WERI-Rb-1 (cell line): ENCODE results near the gene KANSL1L.
"Not testable (repeated sequence)": the region's sequence is repeated elsewhere in the genome, so short reads cannot be mapped to it uniquely, and the experiment has no call there.

ENCODE experiments used
- DNase-seq: peaks from one replicate; pipeline ENCODE4 v3.0.0-alpha.2; 2020
- H3K27ac ChIP-seq: fragments of 250-450 bp; sonication (Bioruptor Pico); 2 replicates; pipeline ENCODE4 v1.5.1; 2020; ENCODE audit warnings: mild to moderate bottlenecking, moderate library complexity
- H3K27me3 ChIP-seq: fragments of 250-450 bp; sonication (Bioruptor Pico); 2 replicates; pipeline ENCODE4 v1.5.1; 2021; ENCODE audit warnings: mild to moderate bottlenecking, low read depth, moderate library complexity; ENCODE audit not compliant: insufficient read depth, severe bottlenecking
- H3K36me3 ChIP-seq: fragments of 250-450 bp; sonication (Bioruptor Pico); 2 replicates; pipeline ENCODE4 v1.5.1; 2020; ENCODE audit warnings: mild to moderate bottlenecking, moderate library complexity
- H3K4me3 ChIP-seq: 2 replicates; pipeline ENCODE4 v1.5.1; 2011; ENCODE audit warnings: low read depth, mild to moderate bottlenecking, control low read depth, low read length
- H3K9me3 ChIP-seq: fragments of 250-450 bp; sonication (Bioruptor Pico); 2 replicates; pipeline ENCODE4 v1.5.1; 2021; ENCODE audit warnings: mild to moderate bottlenecking, moderate library complexity; ENCODE audit not compliant: severe bottlenecking
- CTCF ChIP-seq: IDR thresholded peaks from 2 replicates; pipeline ENCODE4 v1.5.1; 2011; ENCODE audit warnings: low read depth, mild to moderate bottlenecking, control low read depth, inconsistent platforms, low read length

Gene KANSL1L

DNA sequence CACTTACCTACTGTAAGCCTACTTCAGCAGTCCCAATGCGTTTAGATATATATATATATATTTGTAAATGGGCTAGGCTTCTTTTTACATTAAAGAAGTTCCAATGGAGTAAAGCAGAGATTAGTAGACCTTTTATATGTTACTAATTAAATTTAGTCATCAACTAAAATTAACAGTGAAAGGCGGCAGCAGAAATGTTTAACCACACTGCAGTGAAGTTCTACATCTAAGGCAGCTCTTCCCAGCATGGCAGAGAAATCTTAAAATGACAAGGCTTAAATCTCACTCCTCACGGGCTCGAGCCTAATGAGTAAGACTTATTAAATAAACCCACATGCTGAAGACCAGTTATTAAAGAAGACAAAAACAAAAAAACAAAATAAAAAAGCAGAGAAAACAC lies 19.1 kb upstream of the KANSL1L start:
- no peak for DNase-seq
- no peak for TF ChIP-seq CTCF
- peaks cover 7% of the 10 kb centered on the region for H3K9me3 ChIP-seq
- H3K4me3 ChIP-seq = no peak overlapping the region
- H3K27me3 ChIP-seq = no peaks in the 10 kb centered on the region
- H3K27ac ChIP-seq = no peak overlapping the region
- no peaks in the 10 kb centered on the region for H3K36me3 ChIP-seq

GRCh38 chr2:210189452-210190138 lies 18.4 kb upstream of the KANSL1L start:
- Histone ChIP-seq H3K27ac (no peak overlapping the region), H3K4me3 (no peak overlapping the region), H3K27me3 (no peaks in the 10 kb centered on the region), H3K9me3 (peaks cover 7% of the 10 kb centered on the region), H3K36me3 (no peaks in the 10 kb centered on the region)
- no peak for TF ChIP-seq CTCF
- DNase-seq = no peak

GRCh38 chr2:210188755-210189154 lies 17.5 kb upstream of the KANSL1L start:
- no peak for DNase-seq
- Histone ChIP-seq H3K27me3 (no peaks in the 10 kb centered on the region), H3K9me3 (peaks cover 7% of the 10 kb centered on the region), H3K36me3 (no peaks in the 10 kb centered on the region), H3K4me3 (no peak overlapping the region), H3K27ac (peak overlapping the region; percentile 21; the same call in 1 of the 2 replicates)
- no peak for TF ChIP-seq CTCF

GRCh38 chr2:210188190-210188589 lies 17.0 kb upstream of the KANSL1L start:
- no peak for DNase-seq
- no peak for TF ChIP-seq CTCF
- peak overlapping the region; percentile 21; the same call in 1 of the 2 replicates for H3K27ac ChIP-seq

DNA sequence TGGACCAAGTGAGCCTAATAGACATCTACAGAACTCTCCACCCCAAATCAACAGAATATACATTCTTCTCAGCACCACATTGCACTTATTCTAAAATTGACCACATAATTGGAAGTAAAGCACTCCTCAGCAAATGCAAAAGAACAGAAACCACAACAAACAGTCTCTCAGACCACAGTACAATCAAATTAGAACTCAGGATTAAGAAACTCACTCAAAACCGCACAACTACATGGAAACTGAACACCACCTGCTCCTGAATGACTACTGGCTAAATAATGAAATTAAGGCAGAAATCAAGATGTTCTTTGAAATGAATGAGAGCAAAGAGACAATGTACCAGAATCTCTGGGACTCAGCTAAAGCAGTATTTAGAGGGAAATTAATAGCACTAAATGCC lies 12.7 kb upstream of the KANSL1L start:
- H3K36me3 ChIP-seq, H3K4me3 ChIP-seq, H3K27ac ChIP-seq, H3K27me3 ChIP-seq, DNase-seq, H3K9me3 ChIP-seq: not testable (repeated sequence)

More at GRCh38 chr2:210188190-210188589, 17.0 kb upstream of the KANSL1L start:
- no peak overlapping the region for H3K4me3 ChIP-seq
- H3K36me3 ChIP-seq = no peaks in the 10 kb centered on the region
- H3K27me3 ChIP-seq = no peaks in the 10 kb centered on the region
- peaks cover 7% of the 10 kb centered on the region for H3K9me3 ChIP-seq

- not testable (repeated sequence) for H3K9me3 ChIP-seq, H3K4me3 ChIP-seq, H3K36me3 ChIP-seq, H3K27ac ChIP-seq, DNase-seq, H3K27me3 ChIP-seq
Measured at GRCh38 chr2:210181606-210182088, 10.4 kb upstream of the KANSL1L start.

DNA sequence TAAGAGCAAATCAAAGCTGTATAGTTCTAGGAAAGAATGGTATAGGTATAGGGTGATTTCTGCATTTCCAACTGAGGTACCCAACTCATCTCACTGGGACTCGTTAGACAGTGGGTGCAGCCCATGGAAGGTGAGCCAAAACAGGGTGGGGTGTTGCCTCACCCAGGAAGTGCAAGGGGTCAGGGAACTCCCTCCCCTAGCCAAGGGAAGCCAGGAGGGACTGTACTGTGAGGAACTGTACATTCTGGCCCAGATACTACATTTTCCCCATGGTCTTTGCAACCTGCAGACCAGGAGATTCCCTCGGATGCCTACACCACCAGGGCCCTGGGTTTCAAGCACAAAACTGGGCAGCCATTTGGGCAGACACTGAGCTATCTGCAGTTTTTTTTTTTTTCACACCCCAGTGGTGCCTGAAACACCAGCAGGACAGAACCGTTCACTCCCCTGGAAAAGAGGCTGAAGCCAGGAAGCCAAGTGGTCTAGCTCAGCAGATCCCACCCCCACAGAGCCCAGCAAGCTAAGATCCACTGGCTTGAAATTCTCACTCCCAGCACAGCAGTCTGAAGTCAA lies 9.9 kb upstream of the KANSL1L start:
- not testable (repeated sequence) for DNase-seq, H3K9me3 ChIP-seq, H3K36me3 ChIP-seq, H3K4me3 ChIP-seq, H3K27me3 ChIP-seq, H3K27ac ChIP-seq
